ENCODE measurements around the gene UQCC3. TPM values are rescaled to one million over a fixed set of nuclear protein-coding genes. Genes with fewer than 3 reads are reported as not detected.

UQCC3 gene
- total and polyA plus RNA-seq, 10 of the 15 experiments (the other 5 are each of a cell fraction or from before 2014, with no cell fraction given), result 1.3 to 20.5 (median 8.2) TPM

DNA sequence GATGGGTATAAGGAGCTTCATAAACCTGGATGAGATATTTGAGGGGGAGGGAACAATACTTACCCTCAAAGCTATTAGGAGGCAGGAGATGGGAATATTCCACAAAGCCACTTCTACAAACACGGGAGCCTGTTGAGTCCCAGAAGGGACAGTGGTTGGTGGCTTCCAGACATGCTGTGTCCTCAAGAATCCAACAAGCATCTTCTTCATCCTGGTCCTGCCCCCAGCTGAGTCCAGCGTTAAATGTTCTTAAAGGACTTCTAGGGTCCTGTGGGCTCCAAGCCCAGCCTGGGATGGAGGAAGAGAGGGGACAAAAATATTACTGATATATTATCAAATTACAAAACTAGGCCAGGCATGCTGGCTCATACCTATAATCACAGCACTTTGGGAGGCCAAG is 4.0 kb upstream of the UQCC3 start:
- WGBS (ENCODE audit: insufficient coverage, insufficient replicate concordance, low lambda C conversion rate, missing lambda C conversion rate), result 66% methylated on average over 2 of the region's 2 CpGs
- POLR2A ChIA-PET, result interaction anchor here (0.6 to 16.2 kb wide), 20 partner anchors 10 to 189 kb away, joined by 3 to 295 read pairs (median 5); partner anchors contain the start of genes B3GAT3, GANAB, HNRNPUL2 and INTS5
- RAD21 ChIA-PET (ENCODE audit: unreplicated experiment), result interaction anchor here (0.9 to 1.8 kb wide), 5 partner anchors 10 to 46 kb away, joined by 3 to 8 read pairs (median 3); partner anchors contain the start of gene B3GAT3
- no TSS peak for BruUV-seq (replicated peaks)
- DNase-seq (ENCODE audit: low read depth, low spot score) (no peak), FAIRE-seq (no peak), ATAC-seq (no peak)
- Histone ChIP-seq H3K79me2 (ENCODE audit: control insufficient read depth, insufficient read depth, low read length) (peaks cover 71% of the 10 kb centered on the region), H2AFZ (ENCODE audit: control insufficient read depth, low read depth, low read length) (no peak overlapping the region), H3K36me3 (ENCODE audit: control insufficient read depth in 2 of 2, insufficient read depth in 2 of 2, low read length in 1 of 2) (peaks cover 5 to 11% of the 10 kb centered on the region in 2 experiments), H3K9me3 (replicated peaks; ENCODE audit: control insufficient read depth, insufficient read depth, low read length) (no peaks in the 10 kb centered on the region), H3K9ac (ENCODE audit: control insufficient read depth, insufficient read depth, low read length) (peak overlapping the region; percentile 96; the same call in 1 of the 2 replicates), H3K4me1 (ENCODE audit: control insufficient read depth, insufficient read depth, low read length) (peaks cover 14% of the 10 kb centered on the region), H3K4me3 (peak overlapping the region; percentile 95), H3K27ac (ENCODE audit: control insufficient read depth, insufficient read depth) (peak overlapping the region; percentile 95), H4K20me1 (ENCODE audit: control insufficient read depth, insufficient read depth) (no peaks in the 10 kb centered on the region), H3K4me2 (ENCODE audit: control insufficient read depth, insufficient read depth) (peak overlapping the region; percentile 95), H3K27me3 (replicated peaks in 1 of 2; ENCODE audit: control insufficient read depth in 2 of 2, insufficient read depth in 2 of 2, low read length in 1 of 2) (no peaks in the 10 kb centered on the region)
- TF ChIP-seq CBFB (IDR thresholded peaks at IDR 0.05; ENCODE audit: low read depth) (0 out of 2 replicates have a peak, but pooled peaks have one; percentile 14), SMAD1 (IDR thresholded peaks at IDR 0.05; ENCODE audit: low read depth, partially characterized antibody) (no peak)
- intact Hi-C loops (cut with micrococcal nuclease; ENCODE audit: unreplicated experiment), result no loop called here
- SMC1A ChIA-PET (ENCODE audit: uncharacterized antibody, unreplicated experiment), result interaction anchor here (0.6 to 1.5 kb wide), 11 partner anchors 10 to 187 kb away, joined by 3 to 6 read pairs (median 3); partner anchors contain the start of genes B3GAT3, INTS5, TUT1 and ZBTB3
- CTCF ChIA-PET, result interaction anchor here (0.8 to 2.4 kb wide), 8 partner anchors 9 to 75 kb away, joined by 3 to 10 read pairs (median 4); partner anchors contain the start of genes TUT1 and UBXN1
- in situ Hi-C loops (cut with MboI), result no loop called here

DNA sequence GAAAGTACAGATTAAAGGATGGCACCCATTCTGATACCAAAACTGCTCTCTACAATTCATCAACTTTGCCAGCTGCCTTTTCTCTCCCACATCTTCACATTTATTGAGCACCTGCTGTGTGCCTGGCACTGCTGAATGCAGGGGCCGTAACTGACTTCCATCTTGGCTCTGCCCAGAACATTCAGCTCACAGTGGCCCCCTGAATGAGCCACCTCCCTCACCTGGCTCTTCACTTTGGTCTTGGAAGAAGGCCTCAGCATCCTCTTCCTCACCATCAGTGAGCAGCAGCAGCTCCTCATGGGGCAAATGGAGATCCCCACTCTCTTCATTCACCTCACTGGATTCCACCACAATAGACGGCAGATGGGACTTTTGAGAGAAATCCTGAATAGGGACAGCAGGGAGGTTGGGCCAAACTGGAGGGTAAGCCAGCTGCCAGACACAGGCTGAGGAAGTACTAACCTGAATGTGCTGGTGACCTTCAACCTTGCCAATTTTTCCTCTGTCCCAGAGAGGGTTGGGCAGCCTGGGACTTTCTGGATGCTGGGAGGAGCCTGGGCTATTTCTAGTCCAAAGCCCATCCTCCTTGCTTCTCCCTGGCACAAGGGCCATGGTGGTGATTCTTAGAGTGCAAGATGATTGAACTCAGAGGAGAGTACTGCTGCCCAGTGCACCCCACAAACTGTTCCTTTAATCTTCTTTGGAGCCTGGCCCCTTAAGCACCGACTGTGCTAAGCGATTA is 1.9 kb upstream of the UQCC3 start:
- Histone ChIP-seq H3K27ac (ENCODE audit: control insufficient read depth, insufficient read depth) (no peak overlapping the region), H3K4me3 (no peak overlapping the region), H3K4me2 (ENCODE audit: control insufficient read depth, insufficient read depth) (peak overlapping the region; percentile 64), H2AFZ (ENCODE audit: control insufficient read depth, low read depth, low read length) (no peak overlapping the region), H3K27me3 (replicated peaks in 1 of 2; ENCODE audit: control insufficient read depth in 2 of 2, insufficient read depth in 2 of 2, low read length in 1 of 2) (no peaks in the 10 kb centered on the region), H4K20me1 (ENCODE audit: control insufficient read depth, insufficient read depth) (no peaks in the 10 kb centered on the region), H3K4me1 (ENCODE audit: control insufficient read depth, insufficient read depth, low read length) (peaks cover 21% of the 10 kb centered on the region), H3K79me2 (ENCODE audit: control insufficient read depth, insufficient read depth, low read length) (peaks cover 68% of the 10 kb centered on the region), H3K9me3 (replicated peaks; ENCODE audit: control insufficient read depth, insufficient read depth, low read length) (no peaks in the 10 kb centered on the region), H3K9ac (ENCODE audit: control insufficient read depth, insufficient read depth, low read length) (no peak overlapping the region), H3K36me3 (ENCODE audit: control insufficient read depth in 2 of 2, insufficient read depth in 2 of 2, low read length in 1 of 2) (peaks cover 0 to 6% of the 10 kb centered on the region in 2 experiments; a peak in 1 of 4 replicates)
- POLR2A ChIA-PET, result interaction anchor here (1.0 to 16.2 kb wide), 8 partner anchors 10 to 85 kb away, joined by 3 to 295 read pairs (median 6); partner anchors contain the start of genes GANAB, HNRNPUL2, INTS5 and TTC9C
- 86% methylated on average over 4 of the region's 4 CpGs for WGBS (ENCODE audit: insufficient coverage, insufficient replicate concordance, low lambda C conversion rate, missing lambda C conversion rate)
- TF ChIP-seq POLR2A (IDR thresholded peaks at IDR 0.05; ENCODE audit: low read depth, low read length) (0 out of 2 replicates have a peak, but pooled peaks have one; percentile 29), MTA3 (IDR thresholded peaks at IDR 0.05; ENCODE audit: borderline replicate concordance, low read length) (no peak)
- RAD21 ChIA-PET (ENCODE audit: unreplicated experiment), result interaction anchor here (0.7 kb wide), 1 partner anchor 179 kb away, joined by 3 read pairs; no protein-coding TSS in a partner anchor
- BruUV-seq (replicated peaks), result no TSS peak
- DNase-seq (ENCODE audit: low read depth, low spot score) (no peak), FAIRE-seq (no peak), ATAC-seq (no peak)
- intact Hi-C loops (cut with micrococcal nuclease; ENCODE audit: unreplicated experiment), result loop anchor here (2.0 to 5.0 kb wide), 3 partner anchors 57 to 193 kb away; partner anchors contain the start of genes EML3, ROM1 and TUT1
- SMC1A ChIA-PET (ENCODE audit: uncharacterized antibody, unreplicated experiment), result interaction anchor here (0.6 to 1.4 kb wide), 4 partner anchors 15 to 188 kb away, joined by 3 to 4 read pairs (median 3); no protein-coding TSS in a partner anchor
- in situ Hi-C loops (cut with MboI), result no loop called here
- CTCF ChIA-PET, result interaction anchor here (1.0 to 1.4 kb wide), 2 partner anchors 78 to 245 kb away, joined by 4 to 5 read pairs; partner anchors contain the start of gene TUT1
